Measurements from ENCODE around the gene CARNS1.

- TF ChIP-seq ARNTL (CRISPR knock-in tag; IDR thresholded peaks at IDR 0.05; ENCODE audit: borderline replicate concordance, low read depth) (no peak), ZNF70 (CRISPR knock-in tag; IDR thresholded peaks at IDR 0.05) (no peak), ZFP3 (CRISPR knock-in tag; IDR thresholded peaks at IDR 0.05) (no peak), SNAI2 (CRISPR knock-in tag; IDR thresholded peaks at IDR 0.05) (no peak), RARB (CRISPR knock-in tag; IDR thresholded peaks at IDR 0.05) (no peak), CSDC2 (CRISPR knock-in tag; IDR thresholded peaks at IDR 0.05) (no peak), ZNF565 (CRISPR knock-in tag; conservative IDR thresholded peaks at IDR 0.05; ENCODE audit: low read depth) (no peak), PATZ1 (CRISPR knock-in tag; IDR thresholded peaks at IDR 0.05; ENCODE audit: borderline replicate concordance) (no peak), ZNF8 (CRISPR knock-in tag; IDR thresholded peaks at IDR 0.05) (no peak), PPARA (CRISPR knock-in tag; IDR thresholded peaks at IDR 0.05; ENCODE audit: borderline replicate concordance) (no peak), ISL1 (CRISPR knock-in tag; IDR thresholded peaks at IDR 0.05) (no peak)
Observed at GRCh38 chr11:67419325-67420049, 4.0 kb downstream of the CARNS1 start.

Data from SK-N-SH treated with all-trans-retinoic acid at 6 μM for 48 hours (cell line).